Ectodermal cell (in vitro differentiated cells): ENCODE measurements around the gene GRIP1.

ENCODE experiments used
- H3K27ac ChIP-seq: 2 replicates; pipeline ENCODE4 v1.7.0; 2013; ENCODE audit warnings: mild to moderate bottlenecking, low read depth, low read length; ENCODE audit not compliant: insufficient read depth, poor library complexity, severe bottlenecking
- H3K27me3 ChIP-seq: 2 replicates; pipeline ENCODE4 v1.7.0; 2013; ENCODE audit warnings: mild to moderate bottlenecking, low read length; ENCODE audit not compliant: insufficient read depth, control insufficient read depth, poor library complexity, severe bottlenecking
- H3K36me3 ChIP-seq: one replicate; pipeline ENCODE4 v1.7.0; 2013; ENCODE audit warnings: low read length; ENCODE audit not compliant: control insufficient read depth, insufficient read depth
- H3K4me1 ChIP-seq: one replicate; pipeline ENCODE4 v1.7.0; 2013; ENCODE audit warnings: low read length; ENCODE audit not compliant: control insufficient read depth, insufficient read depth
- H3K4me3 ChIP-seq: 2 replicates; pipeline ENCODE4 v1.7.0; 2013; ENCODE audit warnings: low read depth, low read length, control low read depth; ENCODE audit not compliant: insufficient read depth
- H3K9me3 ChIP-seq: 2 replicates; pipeline ENCODE4 v1.7.0; 2013; ENCODE audit warnings: mild to moderate bottlenecking, low read length, moderate library complexity; ENCODE audit not compliant: control insufficient read depth
- WGBS, 2 experiments: methylation state at CpG; one replicate each; pipeline ENCODE4 v1.1.7; 2013; ENCODE audit warnings: missing lambda C conversion rate in 2 of 2; 5-methylcytosine and 5-hydroxymethylcytosine counted together

The GRIP1 gene

DNA sequence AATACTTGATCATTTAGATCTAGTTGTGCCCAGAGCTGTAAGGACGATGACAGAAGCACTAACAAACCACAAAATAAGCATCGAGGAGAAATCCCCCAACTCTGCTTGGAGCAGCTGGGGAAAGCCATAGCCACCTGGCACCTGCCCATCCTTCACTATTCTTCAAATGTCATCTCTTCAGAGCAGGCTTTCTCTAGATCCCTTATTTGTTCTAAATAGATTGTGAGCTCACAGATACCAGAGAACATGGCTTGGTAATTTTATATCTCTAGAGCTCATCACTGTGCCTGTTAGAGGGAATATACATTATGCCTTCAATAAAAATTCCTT, 50.9 kb downstream of the GRIP1 start:
- no peaks in the 10 kb centered on the region for H3K36me3 ChIP-seq
- no peak overlapping the region for H3K4me3 ChIP-seq
- peaks cover 11% of the 10 kb centered on the region for H3K4me1 ChIP-seq
- no peak overlapping the region for H3K27ac ChIP-seq
- H3K9me3 ChIP-seq, result no peaks in the 10 kb centered on the region
- H3K27me3 ChIP-seq, result no peaks in the 10 kb centered on the region
- WGBS, 2 experiments, result 58 to 63% methylated on average over 2 of the region's 2 CpGs

DNA sequence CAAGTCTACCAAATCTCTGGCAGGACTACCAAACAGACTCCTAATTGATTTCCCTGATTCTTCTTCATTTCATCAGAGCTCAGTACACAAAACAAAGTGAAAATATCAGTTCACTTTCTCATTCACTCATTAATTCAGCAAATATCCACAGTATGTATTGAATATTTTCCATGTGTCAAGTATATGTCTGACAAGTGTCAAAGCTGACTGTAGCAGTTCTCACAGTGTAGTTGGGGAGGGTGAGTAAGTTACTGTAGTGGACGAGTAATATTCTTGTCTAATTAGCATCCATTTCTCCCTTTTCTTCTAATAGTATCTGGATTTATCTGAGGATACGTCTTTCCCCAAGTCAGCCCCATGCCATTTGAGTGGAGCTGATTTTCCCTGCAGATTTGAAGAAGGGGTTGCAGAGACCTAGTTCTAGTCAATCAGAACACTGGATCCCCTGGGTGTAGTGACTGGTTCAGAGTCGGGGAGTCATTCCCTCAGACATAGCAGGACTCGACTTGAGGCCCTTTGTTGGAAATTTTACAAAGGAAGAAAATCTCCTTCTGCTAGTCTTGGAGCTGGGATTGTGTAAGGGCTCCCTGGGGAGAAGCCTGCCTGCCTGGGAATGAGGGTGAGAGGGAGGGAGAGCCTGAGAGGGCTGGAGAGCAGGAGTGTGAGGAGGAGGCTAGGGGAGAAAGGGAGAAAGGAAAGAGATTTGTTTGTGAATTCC, 51.4 kb downstream of the GRIP1 start:
- Histone ChIP-seq H3K4me1 (peaks cover 11% of the 10 kb centered on the region), H3K27ac (no peak overlapping the region), H3K36me3 (no peaks in the 10 kb centered on the region), H3K4me3 (no peak overlapping the region), H3K27me3 (no peaks in the 10 kb centered on the region), H3K9me3 (no peaks in the 10 kb centered on the region)
- 21 to 30% methylated on average over 3 to 4 of the region's 4 CpGs for WGBS, 2 experiments

DNA sequence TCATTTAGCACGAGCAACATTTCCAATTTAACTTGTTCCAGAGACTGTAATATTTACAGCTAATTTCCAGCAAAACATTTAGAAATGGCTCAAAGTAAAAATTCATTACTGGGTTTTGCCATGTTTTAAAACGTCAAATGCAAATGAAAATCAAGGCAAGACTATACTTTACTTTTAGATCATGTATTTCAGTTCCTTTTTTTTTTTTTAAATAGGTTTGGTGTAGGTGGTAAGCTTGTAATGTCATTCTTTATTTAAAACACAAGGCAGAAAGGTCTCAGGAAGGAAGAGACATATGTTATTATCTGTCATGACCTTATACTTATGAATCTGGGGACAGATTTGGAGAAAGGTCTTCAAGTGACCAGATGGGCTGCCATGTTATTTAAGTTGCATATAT, 54.1 kb downstream of the GRIP1 start:
- no peaks in the 10 kb centered on the region for H3K27me3 ChIP-seq
- H3K36me3 ChIP-seq, result no peaks in the 10 kb centered on the region
- WGBS, 2 experiments, result 97 to 100% methylated on average over 1 to 2 of the region's 2 CpGs
- no peaks in the 10 kb centered on the region for H3K9me3 ChIP-seq
- no peak overlapping the region for H3K27ac ChIP-seq
- H3K4me1 ChIP-seq, result peaks cover 11% of the 10 kb centered on the region
- no peak overlapping the region for H3K4me3 ChIP-seq

DNA sequence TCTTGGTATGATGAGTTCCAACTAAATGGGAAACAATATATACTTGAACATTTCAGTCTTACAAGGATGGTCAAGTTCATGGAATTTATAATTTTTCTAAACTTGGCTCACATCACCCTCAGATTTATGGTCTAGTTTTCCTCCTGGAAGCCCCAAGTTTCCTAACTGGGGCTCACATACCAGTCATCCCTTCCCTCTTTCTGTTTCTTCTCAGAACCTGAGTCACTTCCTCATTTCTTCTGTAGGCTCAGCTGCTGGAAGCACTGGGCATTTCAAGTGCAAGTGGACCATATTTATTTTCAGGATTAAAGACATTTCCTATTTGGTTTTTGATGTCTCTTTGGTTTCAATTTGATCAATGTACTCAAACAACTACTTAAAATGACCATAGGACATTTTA, 55.4 kb downstream of the GRIP1 start:
- H3K4me1 ChIP-seq, result peaks cover 11% of the 10 kb centered on the region
- no peaks in the 10 kb centered on the region for H3K9me3 ChIP-seq
- no peak overlapping the region for H3K4me3 ChIP-seq
- no peaks in the 10 kb centered on the region for H3K27me3 ChIP-seq
- H3K36me3 ChIP-seq, result no peaks in the 10 kb centered on the region
- no peak overlapping the region for H3K27ac ChIP-seq

DNA sequence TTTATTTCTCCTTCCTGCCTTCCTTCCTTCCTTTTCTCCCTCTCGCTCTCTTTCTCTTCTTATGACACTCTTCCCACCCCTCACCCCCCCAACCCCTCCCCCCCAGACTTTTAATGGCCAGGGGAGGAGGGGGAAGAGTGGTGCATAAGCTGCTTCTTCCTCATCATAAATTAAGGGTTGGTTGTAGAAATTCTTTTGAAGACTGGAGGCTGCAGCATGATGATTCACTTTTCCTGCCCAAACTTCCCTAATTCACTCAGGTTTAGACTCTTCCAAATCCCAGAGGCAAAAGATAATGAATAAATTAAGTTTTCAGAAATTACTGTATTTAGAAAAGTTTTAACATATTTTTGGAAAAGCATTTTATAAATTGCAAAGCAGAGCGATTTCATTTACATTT, 58.2 kb downstream of the GRIP1 start:
- Histone ChIP-seq H3K9me3 (no peaks in the 10 kb centered on the region), H3K4me3 (no peak overlapping the region), H3K36me3 (no peaks in the 10 kb centered on the region), H3K27me3 (no peaks in the 10 kb centered on the region), H3K27ac (no peak overlapping the region), H3K4me1 (peaks cover 5% of the 10 kb centered on the region)
- 100% methylated on average over 1 of the region's 2 CpGs; no CpG with 5 or more reads in 1 of the 2 experiments for WGBS, 2 experiments

DNA sequence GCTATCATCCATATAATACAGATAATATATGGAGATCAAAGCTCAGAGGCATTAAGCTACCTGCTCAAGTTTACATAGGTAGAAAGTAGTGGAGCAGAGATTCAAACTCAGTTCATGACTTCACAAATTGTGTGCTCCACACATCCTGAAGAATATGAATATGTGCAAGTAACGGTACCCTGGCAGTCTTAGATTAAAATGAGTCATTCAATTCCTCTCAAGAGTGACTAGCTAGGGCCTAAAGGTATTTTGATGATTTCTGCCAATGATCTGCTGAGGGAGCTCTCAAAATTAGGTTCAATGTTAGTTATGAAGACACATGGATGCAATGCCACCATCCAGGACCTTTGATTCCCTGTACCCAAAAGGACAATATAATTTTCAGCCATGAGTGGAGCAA, 58.9 kb downstream of the GRIP1 start:
- Histone ChIP-seq H3K4me1 (peaks cover 5% of the 10 kb centered on the region), H3K27me3 (no peaks in the 10 kb centered on the region), H3K4me3 (no peak overlapping the region), H3K36me3 (no peaks in the 10 kb centered on the region), H3K27ac (no peak overlapping the region), H3K9me3 (no peaks in the 10 kb centered on the region)
- 100% methylated on average over 1 of the region's 1 CpG for WGBS, 2 experiments

DNA sequence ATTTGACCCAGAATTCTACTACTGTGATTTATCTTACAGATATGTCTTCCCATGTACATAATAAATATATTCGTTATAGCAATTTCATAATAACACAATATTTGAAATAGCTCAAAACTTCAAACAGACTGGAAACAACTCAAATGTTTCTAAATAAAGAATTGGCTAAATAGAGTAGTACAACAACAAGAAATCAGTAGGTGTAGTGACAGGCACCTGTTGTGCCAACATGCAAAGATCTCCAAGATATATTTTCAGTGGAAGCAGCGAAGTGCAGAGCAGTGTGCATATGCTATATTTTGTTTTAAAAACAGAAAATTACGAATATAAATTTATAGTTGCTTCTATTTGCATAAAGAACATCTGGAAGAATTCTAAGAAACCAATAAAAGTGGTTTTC, 60.9 kb downstream of the GRIP1 start:
- Histone ChIP-seq H3K27ac (no peak overlapping the region), H3K9me3 (no peaks in the 10 kb centered on the region), H3K4me1 (peaks cover 5% of the 10 kb centered on the region), H3K27me3 (no peaks in the 10 kb centered on the region), H3K4me3 (no peak overlapping the region), H3K36me3 (no peaks in the 10 kb centered on the region)
- WGBS, 2 experiments, result 87% methylated on average over 3 of the region's 3 CpGs; no CpG with 5 or more reads in 1 of the 2 experiments

DNA sequence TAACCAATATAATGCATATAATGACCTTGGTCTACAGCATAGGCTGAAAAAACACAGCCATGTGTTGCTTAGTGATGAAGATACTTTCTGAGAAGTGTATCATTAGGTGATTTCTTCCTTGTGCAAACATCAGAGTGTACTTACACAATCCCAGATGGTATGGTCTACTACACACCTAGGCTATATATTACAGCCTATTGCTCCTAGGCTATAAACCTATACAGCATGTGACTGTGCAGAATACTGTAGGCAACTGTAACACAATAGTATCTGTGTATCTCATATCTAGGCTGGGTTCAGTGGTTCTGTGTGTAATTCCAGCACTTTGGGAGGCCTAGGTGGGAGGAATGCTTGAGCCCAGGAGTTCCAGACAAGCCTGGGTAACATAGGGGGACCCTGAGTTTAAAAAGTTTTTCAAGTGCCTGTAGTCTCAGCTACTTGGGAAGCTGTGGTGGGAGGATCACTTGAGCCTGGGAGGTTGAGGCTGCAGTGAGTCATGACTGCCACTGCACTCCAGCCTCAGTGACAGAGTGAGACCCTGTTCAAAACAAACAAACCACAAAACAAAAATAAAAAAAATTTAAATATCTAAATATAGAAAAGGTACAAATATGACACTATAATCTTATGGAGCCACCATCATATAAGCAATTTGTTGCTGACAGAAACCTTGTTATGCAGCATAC, 66.6 kb downstream of the GRIP1 start:
- H3K4me1 ChIP-seq, result peaks cover 5% of the 10 kb centered on the region
- no peak overlapping the region for H3K27ac ChIP-seq
- H3K27me3 ChIP-seq, result no peaks in the 10 kb centered on the region
- H3K4me3 ChIP-seq, result no peak overlapping the region
- H3K9me3 ChIP-seq, result no peaks in the 10 kb centered on the region
- H3K36me3 ChIP-seq, result no peaks in the 10 kb centered on the region

DNA sequence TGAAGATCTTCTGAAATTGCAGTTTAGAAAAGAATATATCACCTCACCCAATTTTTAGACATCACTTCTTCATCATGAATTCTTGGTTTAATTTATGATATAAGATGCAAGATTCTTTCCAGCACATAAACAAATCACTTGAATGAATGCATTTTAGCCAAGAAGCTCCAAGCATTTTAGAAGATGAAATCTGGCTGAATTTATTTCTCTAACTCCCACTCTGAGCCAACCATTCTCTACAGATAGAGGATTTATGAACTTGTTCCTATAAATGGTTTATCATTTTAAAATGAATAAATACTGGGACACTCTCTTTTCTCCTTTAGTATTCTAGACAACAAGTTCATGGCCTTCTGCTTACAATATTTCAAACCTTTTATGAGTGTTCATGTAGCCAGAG, 71.7 kb downstream of the GRIP1 start:
- H3K4me1 ChIP-seq, result no peaks in the 10 kb centered on the region
- H3K9me3 ChIP-seq, result no peaks in the 10 kb centered on the region
- no peak overlapping the region for H3K27ac ChIP-seq
- H3K36me3 ChIP-seq, result no peaks in the 10 kb centered on the region
- no peaks in the 10 kb centered on the region for H3K27me3 ChIP-seq
- H3K4me3 ChIP-seq, result no peak overlapping the region

DNA sequence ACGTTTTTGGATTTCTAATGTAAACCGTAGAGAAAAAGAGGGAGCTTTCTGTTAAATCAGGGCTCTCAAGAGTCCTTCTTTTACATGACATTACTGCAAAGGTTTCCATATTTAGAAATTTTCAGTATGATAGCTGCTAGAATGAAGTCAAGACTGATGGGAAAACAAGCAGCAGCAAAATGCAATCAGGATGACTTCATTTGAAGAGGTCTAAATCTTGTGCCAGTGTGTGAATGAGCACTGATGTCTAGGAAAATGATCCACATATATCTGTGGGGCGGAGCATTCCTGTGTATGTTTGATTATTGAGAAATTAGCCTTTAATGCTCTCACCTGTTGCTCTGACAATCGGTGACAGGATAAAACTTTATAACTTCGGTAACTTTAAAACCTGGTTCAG, 73.6 kb downstream of the GRIP1 start:
- no peak overlapping the region for H3K27ac ChIP-seq
- no peaks in the 10 kb centered on the region for H3K27me3 ChIP-seq
- WGBS, 2 experiments, result 90 to 92% methylated on average over 3 to 5 of the region's 5 CpGs
- H3K9me3 ChIP-seq, result no peaks in the 10 kb centered on the region
- H3K4me1 ChIP-seq, result no peaks in the 10 kb centered on the region
- H3K4me3 ChIP-seq, result no peak overlapping the region
- H3K36me3 ChIP-seq, result no peaks in the 10 kb centered on the region
